K562 (cell line): ENCODE data around the gene TBXA2R. TPM values are rescaled to one million over a fixed set of nuclear protein-coding genes. Genes with fewer than 3 reads are reported as not detected.

ENCODE experiments used
- DPF2 ChIP-seq: fragments of 450-650 bp; IDR thresholded peaks from 2 replicates; pipeline ENCODE4 v1.6.1; 2016
- FOXJ2 ChIP-seq: fragments of 200-800 bp; sonication (Bioruptor generic); IDR thresholded peaks from 2 replicates; pipeline ENCODE4 v1.6.1; 2016; ENCODE audit warnings: missing genetic modification characterization, missing compliant biosample characterization
- GATAD2B ChIP-seq: fragments of 450-650 bp; IDR thresholded peaks from 2 replicates; pipeline ENCODE4 v1.6.1; 2017; ENCODE audit warnings: mild to moderate bottlenecking, borderline replicate concordance
- MITF ChIP-seq: IDR thresholded peaks from 2 replicates; pipeline ENCODE4 v1.6.1; 2014; ENCODE audit warnings: antibody characterized with exemption
- UBTF ChIP-seq, 2 experiments: IDR thresholded peaks; 2 replicates each; pipeline ENCODE4 v1.6.1; 2012; ENCODE audit warnings: improper control_type of control experiment in 2 of 2, low read depth in 2 of 2, low read length in 2 of 2, borderline replicate concordance in 1 of 2
- YBX1 ChIP-seq: fragments of 450-650 bp; IDR thresholded peaks from 2 replicates; pipeline ENCODE4 v1.7.1; 2016; ENCODE audit warnings: mild to moderate bottlenecking
- ZNF280B ChIP-seq: fragments of 250-450 bp; sonication (Bioruptor Pico); IDR thresholded peaks from 2 replicates; pipeline ENCODE4 v1.5.1; 2021; ENCODE audit warnings: mild to moderate bottlenecking
- ZNF354B ChIP-seq: fragments of 250-450 bp; sonication (Bioruptor Pico); IDR thresholded peaks from 2 replicates; pipeline ENCODE4 v1.4.0; 2020
- ZSCAN32 ChIP-seq: fragments of 450-650 bp; formaldehyde crosslinking; IDR thresholded peaks from 2 replicates; pipeline ENCODE4 v1.4.0; 2020; ENCODE audit warnings: mild to moderate bottlenecking, moderate library complexity
- polyA plus RNA-seq, 8 experiments: library from polyadenylated mRNA; depleted of rRNA in 4 of 8; stranded (reverse) in 5 of 8; unstranded in 3 of 8; fragments of >200 nt; fragmentation: Nextera tagmentation in 2 of 8; fragmentation: Illumina TruSeq in 1 of 8; extraction: Ambion mirVana in 2 of 8; extraction: Trizol in 1 of 8; gene quantifications; 2 replicates each; pipeline versions ENCODE4 v1.2.1 to v1.2.3, GENCODE V29; 2011 to 2014; ENCODE audit warnings: inconsistent platforms in 1 of 8, missing spikeins in 1 of 8
- total RNA-seq, 7 experiments: library from RNA; depleted of rRNA in 6 of 7; stranded (reverse); fragments of >200 nt in 6 of 7; fragmentation: Illumina TruSeq in 2 of 7; extraction: Trizol in 2 of 7; gene quantifications; 2 replicates each; pipeline versions ENCODE4 v1.2.1 to v1.2.3, GENCODE V29; 2011 to 2021; ENCODE audit warnings: low replicate concordance in 1 of 7
- TF ChIP-seq, protein P1 (sequence below), 2 experiments: fragments of 450-650 bp; IDR thresholded peaks; 2 replicates each; pipeline ENCODE4 v1.6.1; 2018; ENCODE audit warnings: mild to moderate bottlenecking in 2 of 2, low read depth in 1 of 2; ENCODE audit not compliant: partially characterized antibody in 2 of 2
- TF ChIP-seq, protein P2 (sequence below): fragments of 450-650 bp; formaldehyde crosslinking; IDR thresholded peaks from 2 replicates; pipeline ENCODE4 v1.4.0; 2020; ENCODE audit warnings: mild to moderate bottlenecking
- TF ChIP-seq, protein P3 (sequence below): fragments of 450-650 bp; formaldehyde crosslinking; conservative IDR thresholded peaks from 2 replicates; pipeline ENCODE4 v1.4.0; 2022; ENCODE audit warnings: mild to moderate bottlenecking, missing genetic modification characterization
- TF ChIP-seq, protein P4 (sequence below): fragments of 250-450 bp; sonication (Bioruptor Pico); IDR thresholded peaks from 2 replicates; pipeline ENCODE4 v1.8.0; 2021; ENCODE audit warnings: borderline replicate concordance, mild to moderate bottlenecking, moderate library complexity; ENCODE audit not compliant: poor library complexity, severe bottlenecking

The TBXA2R gene
- total and polyA plus RNA-seq, 9 of the 15 experiments (the other 6 are each of a cell fraction or from before 2014, with no cell fraction given): 1.5 to 24.0 (median 2.8) TPM

- TF ChIP-seq, protein P1, sequence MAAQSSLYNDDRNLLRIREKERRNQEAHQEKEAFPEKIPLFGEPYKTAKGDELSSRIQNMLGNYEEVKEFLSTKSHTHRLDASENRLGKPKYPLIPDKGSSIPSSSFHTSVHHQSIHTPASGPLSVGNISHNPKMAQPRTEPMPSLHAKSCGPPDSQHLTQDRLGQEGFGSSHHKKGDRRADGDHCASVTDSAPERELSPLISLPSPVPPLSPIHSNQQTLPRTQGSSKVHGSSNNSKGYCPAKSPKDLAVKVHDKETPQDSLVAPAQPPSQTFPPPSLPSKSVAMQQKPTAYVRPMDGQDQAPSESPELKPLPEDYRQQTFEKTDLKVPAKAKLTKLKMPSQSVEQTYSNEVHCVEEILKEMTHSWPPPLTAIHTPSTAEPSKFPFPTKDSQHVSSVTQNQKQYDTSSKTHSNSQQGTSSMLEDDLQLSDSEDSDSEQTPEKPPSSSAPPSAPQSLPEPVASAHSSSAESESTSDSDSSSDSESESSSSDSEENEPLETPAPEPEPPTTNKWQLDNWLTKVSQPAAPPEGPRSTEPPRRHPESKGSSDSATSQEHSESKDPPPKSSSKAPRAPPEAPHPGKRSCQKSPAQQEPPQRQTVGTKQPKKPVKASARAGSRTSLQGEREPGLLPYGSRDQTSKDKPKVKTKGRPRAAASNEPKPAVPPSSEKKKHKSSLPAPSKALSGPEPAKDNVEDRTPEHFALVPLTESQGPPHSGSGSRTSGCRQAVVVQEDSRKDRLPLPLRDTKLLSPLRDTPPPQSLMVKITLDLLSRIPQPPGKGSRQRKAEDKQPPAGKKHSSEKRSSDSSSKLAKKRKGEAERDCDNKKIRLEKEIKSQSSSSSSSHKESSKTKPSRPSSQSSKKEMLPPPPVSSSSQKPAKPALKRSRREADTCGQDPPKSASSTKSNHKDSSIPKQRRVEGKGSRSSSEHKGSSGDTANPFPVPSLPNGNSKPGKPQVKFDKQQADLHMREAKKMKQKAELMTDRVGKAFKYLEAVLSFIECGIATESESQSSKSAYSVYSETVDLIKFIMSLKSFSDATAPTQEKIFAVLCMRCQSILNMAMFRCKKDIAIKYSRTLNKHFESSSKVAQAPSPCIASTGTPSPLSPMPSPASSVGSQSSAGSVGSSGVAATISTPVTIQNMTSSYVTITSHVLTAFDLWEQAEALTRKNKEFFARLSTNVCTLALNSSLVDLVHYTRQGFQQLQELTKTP (IDR thresholded peaks at IDR 0.05; ENCODE audit: low read depth in 1 of 2, partially characterized antibody in 2 of 2): peak in 1 of 2 experiments; percentile 45
- TF ChIP-seq GATAD2B (no peak), MITF (no peak), ZNF354B (CRISPR knock-in tag) (no peak), DPF2 (no peak), ZSCAN32 (CRISPR knock-in tag) (0 out of 2 replicates have a peak, but pooled peaks have one; percentile 15), FOXJ2 (no peak), YBX1 (no peak), ZNF280B (CRISPR knock-in tag) (no peak), UBTF (IDR thresholded peaks at IDR 0.05; ENCODE audit: borderline replicate concordance in 1 of 2, low read depth in 2 of 2, low read length in 2 of 2) (peak in 1 of 2 experiments; percentile 67; a peak in 1 of 4 replicates)
- TF ChIP-seq, protein P2, sequence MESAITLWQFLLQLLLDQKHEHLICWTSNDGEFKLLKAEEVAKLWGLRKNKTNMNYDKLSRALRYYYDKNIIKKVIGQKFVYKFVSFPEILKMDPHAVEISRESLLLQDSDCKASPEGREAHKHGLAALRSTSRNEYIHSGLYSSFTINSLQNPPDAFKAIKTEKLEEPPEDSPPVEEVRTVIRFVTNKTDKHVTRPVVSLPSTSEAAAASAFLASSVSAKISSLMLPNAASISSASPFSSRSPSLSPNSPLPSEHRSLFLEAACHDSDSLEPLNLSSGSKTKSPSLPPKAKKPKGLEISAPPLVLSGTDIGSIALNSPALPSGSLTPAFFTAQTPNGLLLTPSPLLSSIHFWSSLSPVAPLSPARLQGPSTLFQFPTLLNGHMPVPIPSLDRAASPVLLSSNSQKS: no peak
- TF ChIP-seq, protein P3, sequence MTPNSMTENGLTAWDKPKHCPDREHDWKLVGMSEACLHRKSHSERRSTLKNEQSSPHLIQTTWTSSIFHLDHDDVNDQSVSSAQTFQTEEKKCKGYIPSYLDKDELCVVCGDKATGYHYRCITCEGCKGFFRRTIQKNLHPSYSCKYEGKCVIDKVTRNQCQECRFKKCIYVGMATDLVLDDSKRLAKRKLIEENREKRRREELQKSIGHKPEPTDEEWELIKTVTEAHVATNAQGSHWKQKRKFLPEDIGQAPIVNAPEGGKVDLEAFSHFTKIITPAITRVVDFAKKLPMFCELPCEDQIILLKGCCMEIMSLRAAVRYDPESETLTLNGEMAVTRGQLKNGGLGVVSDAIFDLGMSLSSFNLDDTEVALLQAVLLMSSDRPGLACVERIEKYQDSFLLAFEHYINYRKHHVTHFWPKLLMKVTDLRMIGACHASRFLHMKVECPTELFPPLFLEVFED: no peak
- TF ChIP-seq, protein P4, sequence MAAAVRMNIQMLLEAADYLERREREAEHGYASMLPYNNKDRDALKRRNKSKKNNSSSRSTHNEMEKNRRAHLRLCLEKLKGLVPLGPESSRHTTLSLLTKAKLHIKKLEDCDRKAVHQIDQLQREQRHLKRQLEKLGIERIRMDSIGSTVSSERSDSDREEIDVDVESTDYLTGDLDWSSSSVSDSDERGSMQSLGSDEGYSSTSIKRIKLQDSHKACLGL (CRISPR knock-in tag): peak; percentile 61
Measured at GRCh38 chr19:3626473-3627350, 20.0 kb upstream of the TBXA2R start, which contains the start of gene CACTIN (continued).
